GM21529 (cell line): ENCODE results near the gene MAOA.
"Not testable (repeated sequence)": the region's sequence is repeated elsewhere in the genome, so short reads cannot be mapped to it uniquely, and the experiment has no call there.

Experiments
- ATAC-seq: cut with Tn5 transposase; IDR thresholded peaks from one replicate; pipeline ENCODE4 v1.9.1; 2021; ENCODE audit not compliant: unreplicated experiment

The MAOA gene

DNA sequence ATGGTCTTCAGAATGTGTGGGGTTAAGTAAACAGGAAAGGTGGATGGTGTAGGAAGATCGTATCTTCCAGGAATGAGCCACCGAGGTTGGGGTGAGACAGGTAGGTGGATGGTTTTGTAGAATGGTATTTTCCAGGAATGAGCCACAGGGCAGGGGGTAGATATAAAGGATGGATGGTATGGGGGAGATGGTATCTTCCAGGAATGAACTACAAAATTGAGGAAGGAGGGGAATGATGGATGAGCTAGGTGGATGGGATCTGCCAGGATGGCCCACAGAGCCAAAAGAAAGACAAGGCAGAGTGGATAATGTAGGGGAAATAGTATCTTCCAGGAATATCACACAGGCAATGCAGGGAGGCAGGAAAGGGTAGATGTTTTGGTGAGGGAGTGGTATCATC is 60.0 kb downstream of the MAOA start:
- ATAC-seq = no peak

DNA sequence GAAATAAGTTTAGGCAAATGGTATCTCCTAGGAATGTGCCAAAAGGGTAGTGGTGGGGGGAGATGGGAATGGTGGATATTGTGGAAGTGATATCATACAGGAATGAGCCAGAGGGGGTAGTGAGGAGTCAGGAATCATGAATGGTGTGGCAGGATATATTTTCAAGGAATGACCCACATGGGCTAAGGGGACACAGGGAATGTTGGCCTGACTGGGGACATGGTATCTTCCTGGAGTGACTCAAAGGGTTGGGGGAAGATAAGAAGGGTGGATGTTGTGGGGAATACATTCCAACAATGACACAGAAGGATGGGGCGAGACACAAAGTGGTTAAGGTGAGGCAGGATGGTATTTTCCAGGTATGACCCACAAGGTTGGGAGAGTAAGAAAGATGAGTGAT is 60.6 kb downstream of the MAOA start:
- no peak for ATAC-seq

DNA sequence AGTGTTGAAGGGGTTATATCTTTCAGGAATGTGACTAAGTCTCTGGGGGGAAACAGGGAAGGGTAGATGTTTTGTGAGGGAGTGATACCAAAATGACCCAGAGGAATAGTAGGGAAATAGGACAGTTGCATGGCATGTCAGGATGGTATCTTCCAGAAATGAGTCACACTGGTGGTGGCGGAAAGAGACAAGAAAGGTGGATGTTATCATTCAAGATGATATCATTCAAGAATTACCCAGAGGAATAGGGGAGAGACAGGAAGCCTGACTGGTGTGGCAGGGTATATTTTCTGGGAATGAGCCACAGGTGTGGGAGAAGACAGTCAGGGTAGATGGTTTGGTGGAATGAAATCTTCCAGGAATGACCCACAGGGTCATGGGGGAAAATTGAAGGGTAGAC is 61.1 kb downstream of the MAOA start:
- ATAC-seq = no peak

DNA sequence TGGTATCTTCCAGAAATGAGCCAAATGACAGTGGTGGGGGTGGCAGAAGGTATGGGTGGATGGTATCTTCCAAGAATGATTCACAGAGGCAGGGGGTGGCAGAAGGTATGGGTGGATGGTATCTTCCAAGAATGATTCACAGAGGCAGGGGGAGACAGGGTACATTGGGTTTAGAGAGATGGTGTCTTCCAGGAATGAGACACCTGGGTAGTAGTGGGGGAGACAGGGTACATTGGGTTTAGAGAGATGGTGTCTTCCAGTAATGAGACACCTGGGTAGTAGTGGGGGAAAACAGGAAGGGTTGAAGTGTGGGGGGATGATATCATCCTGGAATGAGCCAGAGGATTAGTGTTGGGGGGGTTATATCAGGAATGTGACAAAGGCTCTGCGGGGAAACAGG is 62.0 kb downstream of the MAOA start:
- ATAC-seq = no peak

- ATAC-seq = no peak
Observed at GRCh38 chrX:43718546-43718945, 62.4 kb downstream of the MAOA start.

- no peak for ATAC-seq
Observed at GRCh38 chrX:43718956-43719355, 62.9 kb downstream of the MAOA start.

DNA sequence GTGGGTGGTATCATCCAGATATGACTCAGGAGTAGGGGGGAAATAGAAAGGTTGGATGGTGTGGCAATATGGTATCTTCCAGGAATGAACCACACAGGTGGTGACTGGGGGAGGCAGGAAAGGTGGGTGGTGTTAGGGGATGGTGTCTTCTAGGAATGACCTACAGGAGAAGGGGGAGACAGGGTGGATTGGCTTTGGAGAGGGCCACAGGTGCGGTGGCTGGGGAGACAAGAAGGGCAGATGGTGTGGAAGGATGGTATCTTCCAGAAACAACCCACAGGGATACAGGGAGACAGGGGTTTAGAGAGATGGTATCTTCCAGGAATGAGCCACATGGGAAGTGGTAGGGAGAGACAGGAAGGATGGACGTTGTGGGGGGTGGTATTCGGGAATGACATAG is 64.0 kb downstream of the MAOA start:
- ATAC-seq = no peak

- no peak for ATAC-seq
Observed at GRCh38 chrX:43720961-43721360, 64.9 kb downstream of the MAOA start.

- ATAC-seq = not testable (repeated sequence)
Observed at GRCh38 chrX:43725227-43725626, 69.1 kb downstream of the MAOA start.

DNA sequence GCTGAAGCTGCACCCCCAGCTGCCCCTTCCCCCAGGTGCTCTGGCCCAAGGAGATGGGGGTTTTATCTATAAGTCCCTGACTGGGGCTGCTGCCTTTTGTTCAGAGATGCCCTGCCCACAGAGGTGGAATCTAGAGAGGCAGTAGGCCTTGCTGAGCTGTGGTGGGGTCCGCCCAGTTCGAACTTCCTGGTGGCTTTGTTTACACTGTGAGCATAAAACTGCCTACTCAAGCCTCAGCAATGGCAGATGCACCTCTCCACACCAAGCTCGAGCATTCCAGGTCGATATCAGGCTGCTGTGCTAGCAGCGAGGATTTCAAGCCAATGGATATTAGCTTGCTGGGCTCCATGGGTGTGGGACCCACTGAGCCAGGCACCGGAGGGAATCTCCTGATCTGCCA is 71.2 kb downstream of the MAOA start:
- ATAC-seq = not testable (repeated sequence)

GRCh38 chrX:43728002-43728401 is 71.9 kb downstream of the MAOA start:
- ATAC-seq = no peak

DNA sequence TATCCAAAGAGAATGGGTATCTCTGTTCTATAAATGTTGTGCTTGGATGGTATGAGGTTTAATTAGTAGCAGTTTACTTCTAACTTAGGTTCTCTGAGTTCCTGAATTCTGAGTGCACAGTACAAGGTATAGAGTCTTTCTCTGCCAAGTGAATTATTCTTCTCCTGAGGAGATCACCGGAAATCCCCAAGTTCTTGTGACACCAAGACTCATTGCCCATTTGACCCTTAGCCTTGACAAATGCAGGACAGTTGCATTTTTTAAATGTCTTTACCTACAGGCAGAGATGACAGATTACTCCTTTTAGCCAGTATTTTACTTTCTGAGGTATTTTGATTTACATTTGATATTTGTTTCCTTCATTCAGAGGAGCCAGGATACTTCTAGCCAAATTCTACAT is 72.9 kb downstream of the MAOA start:
- ATAC-seq = no peak

DNA sequence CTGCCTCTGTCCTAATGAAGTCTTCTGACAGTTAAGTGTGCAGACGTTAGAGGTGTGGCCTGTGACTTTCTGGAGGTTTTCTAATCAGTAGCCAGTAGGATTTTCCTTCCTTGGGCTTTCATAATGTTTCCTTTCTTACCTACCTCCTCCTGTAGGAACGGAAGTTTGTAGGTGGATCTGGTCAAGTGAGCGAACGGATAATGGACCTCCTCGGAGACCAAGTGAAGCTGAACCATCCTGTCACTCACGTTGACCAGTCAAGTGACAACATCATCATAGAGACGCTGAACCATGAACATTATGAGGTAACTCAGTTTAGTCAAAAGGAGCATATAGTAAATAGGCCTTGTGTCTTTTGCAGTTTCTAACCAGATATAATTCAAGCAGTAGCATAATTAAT is 75.0 kb downstream of the MAOA start:
- no peak for ATAC-seq

DNA sequence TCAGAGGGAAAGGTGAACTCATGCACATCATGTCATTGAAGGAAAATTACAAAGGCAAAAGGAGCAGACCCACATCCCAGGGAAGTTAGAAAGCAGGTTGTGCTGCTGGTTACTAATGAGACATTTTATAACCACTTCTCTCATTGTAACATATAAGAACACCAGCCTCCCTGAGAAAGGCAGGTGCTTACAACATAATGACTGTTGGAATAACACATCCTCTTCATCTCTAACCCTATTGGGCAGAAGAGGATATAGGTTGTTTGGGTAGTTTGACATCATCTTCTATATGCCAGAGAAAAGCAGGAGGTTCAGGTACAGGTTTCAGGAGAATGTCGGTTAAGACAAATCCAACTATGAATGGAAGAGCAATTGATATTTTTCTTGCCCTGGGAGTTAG is 77.6 kb downstream of the MAOA start:
- no peak for ATAC-seq

DNA sequence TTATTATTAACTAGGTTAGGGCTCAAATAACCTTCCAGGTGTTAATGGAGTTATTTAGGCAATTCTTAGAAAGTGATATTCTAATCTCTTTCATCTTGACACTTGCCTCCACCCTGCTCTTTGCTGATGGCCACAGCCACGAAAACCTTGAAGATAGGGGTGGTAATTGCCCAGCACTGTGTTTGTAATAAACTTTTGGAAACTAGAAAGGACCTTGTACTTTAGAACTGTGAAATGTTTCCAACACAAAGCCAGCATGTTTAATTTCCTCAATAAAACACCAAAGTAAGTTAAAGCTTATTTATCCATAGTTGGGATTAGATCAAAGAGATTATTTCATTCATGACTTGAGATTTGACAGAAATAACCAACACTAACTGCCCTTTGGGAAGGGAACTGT is 78.3 kb downstream of the MAOA start:
- no peak for ATAC-seq

- no peak for ATAC-seq
Observed at GRCh38 chrX:43735534-43735933, 79.4 kb downstream of the MAOA start.

DNA sequence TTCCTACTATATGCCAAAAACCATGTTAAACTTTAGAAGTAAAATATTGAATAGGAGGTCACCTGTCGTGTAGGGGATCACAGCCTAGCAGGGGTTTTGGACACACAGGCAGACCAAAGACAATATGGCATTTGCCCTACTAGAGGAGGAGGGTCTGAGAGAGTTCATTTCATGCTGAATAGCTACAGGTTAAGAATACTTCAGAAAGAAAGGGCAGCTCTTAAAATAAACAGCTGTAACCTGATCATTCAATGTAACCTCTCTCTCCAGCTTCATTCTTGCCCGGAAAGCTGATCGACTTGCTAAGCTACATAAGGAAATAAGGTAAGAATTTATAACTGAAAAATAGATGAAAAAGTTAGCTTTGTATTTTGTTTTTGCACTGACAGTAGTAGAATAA is 79.9 kb downstream of the MAOA start:
- no peak for ATAC-seq

DNA sequence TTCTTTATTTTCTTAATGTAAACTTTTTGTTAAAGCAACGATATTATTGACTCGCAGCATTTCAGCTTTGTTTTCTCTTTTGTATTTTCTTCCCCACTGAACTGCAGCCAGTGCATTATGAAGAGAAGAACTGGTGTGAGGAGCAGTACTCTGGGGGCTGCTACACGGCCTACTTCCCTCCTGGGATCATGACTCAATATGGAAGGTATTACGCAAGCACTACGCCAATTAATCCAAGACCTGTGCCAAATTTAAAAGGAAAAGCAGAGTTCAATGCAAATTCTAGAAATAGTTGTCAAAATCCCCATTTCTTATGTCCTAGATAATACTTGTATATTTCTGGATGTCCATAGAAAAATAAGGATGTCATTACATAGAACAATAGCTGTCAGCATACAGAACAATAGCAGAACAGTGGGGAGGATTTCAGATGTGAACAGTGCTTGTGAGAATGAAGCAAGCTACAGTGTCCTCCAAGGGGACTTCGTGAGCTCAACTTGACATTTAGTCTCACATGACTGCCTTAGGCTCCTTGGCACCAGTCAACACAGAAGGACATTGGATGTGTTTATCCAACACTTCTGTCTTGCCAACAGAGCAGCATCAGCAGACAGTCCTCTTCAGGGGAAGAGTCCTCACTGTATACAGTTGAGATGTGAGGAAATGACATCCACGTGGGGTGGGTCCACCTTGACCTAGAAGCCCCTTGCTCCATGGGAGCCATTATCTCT is 85.9 kb downstream of the MAOA start:
- ATAC-seq = no peak

DNA sequence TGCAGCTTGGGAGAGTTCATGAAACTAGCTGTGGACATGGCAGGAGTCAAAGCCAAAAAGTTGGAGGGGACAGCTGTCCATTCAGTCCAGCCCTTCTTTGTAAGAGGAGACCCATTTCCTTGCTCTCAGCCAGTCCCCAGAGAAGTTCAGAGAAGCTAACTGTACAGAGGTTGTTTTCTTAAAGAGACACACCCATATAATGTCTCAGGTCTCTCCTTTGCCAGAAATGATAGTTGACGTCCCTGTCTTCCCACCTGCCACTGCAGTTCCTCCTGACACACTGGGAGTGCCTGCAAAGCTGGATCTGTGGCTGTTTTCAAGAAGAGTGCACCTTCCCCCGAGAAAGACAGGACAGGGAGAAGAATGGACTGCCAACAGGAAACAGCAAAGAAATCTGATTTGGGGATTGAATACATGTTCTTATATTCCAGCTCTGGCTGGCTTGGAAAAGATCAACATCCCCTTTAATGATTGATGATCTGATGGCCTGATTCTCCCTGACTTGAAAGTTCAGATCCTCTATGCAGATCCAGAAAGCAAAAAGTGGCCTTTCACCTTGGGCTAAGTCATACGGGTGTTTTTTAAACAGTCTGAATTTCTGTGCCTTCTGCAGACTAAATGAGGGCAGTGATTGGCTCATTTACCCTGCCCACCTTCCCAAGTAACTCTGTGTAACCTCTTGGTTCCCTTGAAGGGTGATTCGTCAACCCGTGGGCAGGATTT is 87.2 kb downstream of the MAOA start:
- ATAC-seq = no peak

DNA sequence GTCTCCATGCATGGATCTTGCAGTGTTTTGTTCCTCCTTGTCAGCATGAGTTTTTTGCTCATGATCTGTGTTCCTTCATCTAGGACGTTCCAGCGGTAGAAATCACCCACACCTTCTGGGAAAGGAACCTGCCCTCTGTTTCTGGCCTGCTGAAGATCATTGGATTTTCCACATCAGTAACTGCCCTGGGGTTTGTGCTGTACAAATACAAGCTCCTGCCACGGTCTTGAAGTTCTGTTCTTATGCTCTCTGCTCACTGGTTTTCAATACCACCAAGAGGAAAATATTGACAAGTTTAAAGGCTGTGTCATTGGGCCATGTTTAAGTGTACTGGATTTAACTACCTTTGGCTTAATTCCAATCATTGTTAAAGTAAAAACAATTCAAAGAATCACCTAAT is 88.2 kb downstream of the MAOA start:
- no peak for ATAC-seq

DNA sequence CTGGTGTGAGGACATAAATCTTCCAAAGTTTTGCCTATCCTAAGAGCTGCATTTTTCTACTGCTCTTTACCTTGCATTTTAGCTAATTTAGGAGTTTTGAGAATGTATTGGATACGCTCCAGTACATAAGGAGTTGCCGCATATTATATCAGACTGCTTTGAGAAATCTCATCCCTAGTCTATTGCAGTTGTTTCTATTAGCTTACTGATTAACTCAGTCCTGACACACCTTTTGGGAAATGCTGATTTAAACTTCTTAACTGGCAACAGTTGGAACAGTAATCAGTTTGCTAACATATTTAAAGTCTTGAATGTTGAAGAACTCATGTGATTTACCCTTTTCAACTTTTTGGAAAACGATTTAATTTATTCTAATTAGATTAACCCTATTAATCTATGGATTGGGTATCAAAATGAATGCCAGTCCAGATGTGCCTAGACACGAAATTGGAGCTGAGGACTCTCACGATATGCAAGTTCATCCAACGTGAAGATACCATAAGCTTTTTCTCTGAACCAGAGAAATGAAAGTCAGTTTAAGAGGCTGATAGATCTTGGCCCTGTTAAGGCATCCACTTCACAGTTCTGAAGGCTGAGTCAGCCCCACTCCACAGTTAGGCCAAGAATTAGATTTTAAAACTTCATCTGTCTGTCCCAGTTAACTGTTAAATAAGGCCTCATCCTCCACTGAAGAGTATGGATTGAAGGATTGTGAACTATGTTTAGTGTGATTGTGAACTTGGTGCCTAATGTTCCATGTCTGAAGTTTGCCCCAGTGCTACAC is 90.0 kb downstream of the MAOA start:
- ATAC-seq = no peak

DNA sequence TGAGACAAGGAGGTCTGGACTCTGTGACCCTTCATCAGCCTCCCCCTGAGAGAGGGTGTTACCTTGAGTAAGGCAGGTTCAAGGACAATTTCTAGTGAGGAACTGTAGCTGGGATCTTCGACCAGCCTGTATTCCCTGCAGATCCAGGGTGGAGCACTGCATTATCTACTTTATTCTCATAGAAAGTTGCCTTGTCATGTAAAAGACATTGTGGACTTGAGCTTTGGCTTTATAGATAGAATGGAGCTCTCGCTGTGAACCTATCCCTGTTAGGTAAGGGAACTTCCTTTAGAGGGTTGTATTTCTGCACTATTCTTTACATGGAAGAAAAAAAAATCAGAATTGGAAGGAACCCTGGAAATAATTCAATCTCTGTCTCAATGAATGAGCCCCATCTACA is 91.4 kb downstream of the MAOA start:
- ATAC-seq = no peak
